Mesodermal cell (in vitro differentiated cells): ENCODE data around the gene LARGE1.
A peak's percentile ranks its signal among the peaks of the same experiment; 100 is the strongest.

ENCODE experiments used
- H3K27ac ChIP-seq: 2 replicates; pipeline ENCODE4 v1.7.0; 2013; ENCODE audit warnings: mild to moderate bottlenecking, low read depth, low read length, moderate library complexity; ENCODE audit not compliant: severe bottlenecking
- H3K36me3 ChIP-seq: 2 replicates; pipeline ENCODE4 v1.7.1; 2013; ENCODE audit warnings: mild to moderate bottlenecking, low read length, moderate library complexity; ENCODE audit not compliant: control insufficient read depth, insufficient read depth
- H3K4me1 ChIP-seq: one replicate; pipeline ENCODE4 v1.7.1; 2013; ENCODE audit warnings: mild to moderate bottlenecking, low read length; ENCODE audit not compliant: insufficient read depth, control insufficient read depth, poor library complexity, severe bottlenecking
- H3K4me3 ChIP-seq: 2 replicates; pipeline ENCODE4 v1.7.0; 2013; ENCODE audit warnings: low read length, control low read depth, mild to moderate bottlenecking; ENCODE audit not compliant: insufficient read depth, poor library complexity, severe bottlenecking; ENCODE audit errors: extremely low read depth
- H3K9me3 ChIP-seq: 2 replicates; pipeline ENCODE4 v1.7.1; 2013; ENCODE audit warnings: mild to moderate bottlenecking, low read length, moderate library complexity; ENCODE audit not compliant: control insufficient read depth
- WGBS, 2 experiments: methylation state at CpG; one replicate each; pipeline ENCODE4 v1.1.5; 2013; ENCODE audit warnings: missing lambda C conversion rate in 2 of 2; ENCODE audit not compliant: insufficient coverage in 2 of 2; 5-methylcytosine and 5-hydroxymethylcytosine counted together

LARGE1 gene

DNA sequence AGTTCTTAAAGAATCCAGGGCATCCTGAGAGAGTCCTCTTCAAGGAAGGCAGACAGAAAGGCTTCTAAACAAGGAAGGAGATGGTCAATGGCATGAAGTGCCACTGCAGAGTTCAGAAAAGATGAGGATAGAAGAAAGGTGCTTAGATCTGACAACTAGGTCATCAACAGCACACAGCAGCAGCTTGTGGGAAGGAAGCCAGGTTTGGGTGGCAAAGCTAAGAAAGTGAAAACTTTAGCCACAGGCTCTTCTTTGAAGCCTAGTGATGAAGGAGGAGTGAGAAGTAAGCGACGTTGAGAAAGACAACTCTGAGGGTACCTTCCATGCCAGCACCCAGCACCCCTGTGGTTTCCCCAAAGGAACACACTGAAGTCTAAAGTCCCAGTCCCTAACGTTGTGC, 92.0 kb downstream of the LARGE1 start:
- WGBS, 2 experiments: 67 to 100% methylated on average over 1 to 2 of the region's 3 CpGs
- H3K36me3 ChIP-seq: peaks cover 6% of the 10 kb centered on the region
- no peak overlapping the region for H3K4me3 ChIP-seq
- no peak overlapping the region for H3K27ac ChIP-seq
- H3K9me3 ChIP-seq: peaks cover 3% of the 10 kb centered on the region
- H3K4me1 ChIP-seq: peaks cover 7% of the 10 kb centered on the region

GRCh38 chr22:33825761-33826160, 94.5 kb downstream of the LARGE1 start:
- Histone ChIP-seq H3K9me3 (peaks cover 3% of the 10 kb centered on the region), H3K4me1 (peaks cover 7% of the 10 kb centered on the region), H3K36me3 (peaks cover 6% of the 10 kb centered on the region), H3K4me3 (no peak overlapping the region), H3K27ac (no peak overlapping the region)
- WGBS, 2 experiments: 71 to 92% methylated on average over 1 of the region's 5 CpGs

DNA sequence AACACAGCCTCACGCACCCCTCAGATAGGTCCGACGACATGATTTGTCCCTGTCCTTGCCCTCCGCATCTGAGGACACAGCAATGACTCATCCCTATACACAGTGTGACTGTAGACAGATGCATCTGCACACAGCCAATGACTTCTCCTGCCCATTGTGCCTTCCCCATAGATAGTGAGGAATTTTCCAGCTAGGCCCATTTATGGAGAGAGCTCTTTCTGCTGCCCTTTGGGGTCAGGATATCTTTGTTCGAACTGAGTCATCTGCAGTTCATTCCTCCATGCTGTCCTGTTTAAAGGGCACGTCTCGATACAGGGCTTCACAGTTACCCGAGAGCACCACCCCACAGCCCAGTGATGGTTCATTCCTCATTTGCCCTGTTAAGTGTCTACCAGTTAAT, 96.7 kb downstream of the LARGE1 start:
- 89% methylated on average over 8 of the region's 8 CpGs for WGBS, 2 experiments

DNA sequence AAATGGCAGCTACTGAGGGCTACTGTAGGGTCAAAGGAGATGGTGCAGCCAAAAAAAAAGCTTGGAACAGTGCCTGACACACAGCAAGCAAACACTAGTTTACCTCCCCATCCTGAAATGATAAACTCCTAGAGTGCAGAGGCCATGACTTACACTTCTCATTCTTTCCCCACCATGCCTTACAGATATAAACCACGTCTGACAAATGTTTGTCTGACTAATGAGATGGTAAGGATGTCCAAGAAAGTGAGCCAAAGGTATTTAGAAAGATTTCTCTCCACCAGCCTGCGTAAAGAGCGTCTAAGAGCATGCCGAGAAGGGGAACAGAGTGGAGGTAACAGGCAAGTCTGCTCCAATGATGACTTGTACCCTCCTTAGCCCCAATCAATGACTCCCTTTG, 99.0 kb downstream of the LARGE1 start:
- H3K36me3 ChIP-seq: peaks cover 21% of the 10 kb centered on the region
- WGBS, 2 experiments: 89 to 100% methylated on average over 2 to 3 of the region's 4 CpGs
- H3K4me1 ChIP-seq: no peaks in the 10 kb centered on the region
- H3K4me3 ChIP-seq: no peak overlapping the region
- H3K27ac ChIP-seq: no peak overlapping the region
- peaks cover 3% of the 10 kb centered on the region for H3K9me3 ChIP-seq

More for the DNA sequence above, 96.7 kb downstream of the LARGE1 start:
- H3K4me1 ChIP-seq: no peaks in the 10 kb centered on the region
- peak overlapping the region; percentile 2 for H3K27ac ChIP-seq
- H3K36me3 ChIP-seq: peaks cover 13% of the 10 kb centered on the region
- H3K9me3 ChIP-seq: peaks cover 3% of the 10 kb centered on the region
- no peak overlapping the region for H3K4me3 ChIP-seq

DNA sequence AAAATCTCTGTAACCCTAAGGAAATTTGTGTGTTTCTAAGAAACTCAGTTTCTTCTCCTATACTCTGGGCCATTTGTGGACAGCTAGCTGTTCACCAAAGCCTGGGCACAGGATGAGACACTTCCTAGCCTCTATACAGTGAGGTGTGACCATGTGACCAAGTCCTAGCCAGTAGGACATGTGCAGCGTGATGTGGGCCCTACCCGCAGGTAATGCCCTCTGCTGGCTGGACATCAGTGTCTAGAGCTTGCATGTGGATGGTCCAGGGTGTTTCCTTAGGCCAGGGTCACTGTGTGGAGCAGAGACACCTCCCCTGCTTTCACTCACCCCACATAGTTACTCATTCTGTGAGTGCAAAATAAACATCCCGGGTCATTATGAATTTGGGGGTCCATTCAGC, 100.5 kb downstream of the LARGE1 start:
- Histone ChIP-seq H3K9me3 (peaks cover 3% of the 10 kb centered on the region), H3K4me1 (no peaks in the 10 kb centered on the region), H3K4me3 (no peak overlapping the region), H3K27ac (no peak overlapping the region), H3K36me3 (peaks cover 17% of the 10 kb centered on the region)
- WGBS, 2 experiments: 71% methylated on average over 2 of the region's 3 CpGs; no CpG with 5 or more reads in 1 of the 2 experiments

GRCh38 chr22:33817512-33818127, 102.7 kb downstream of the LARGE1 start:
- Histone ChIP-seq H3K27ac (no peak overlapping the region), H3K36me3 (peaks cover 21% of the 10 kb centered on the region), H3K9me3 (no peaks in the 10 kb centered on the region), H3K4me1 (peaks cover 5% of the 10 kb centered on the region), H3K4me3 (no peak overlapping the region)
- WGBS, 2 experiments: 100% methylated on average over 1 of the region's 4 CpGs

- no peak overlapping the region for H3K4me3 ChIP-seq
- H3K4me1 ChIP-seq: peaks cover 22% of the 10 kb centered on the region
- 69 to 76% methylated on average over 7 of the region's 7 CpGs for WGBS, 2 experiments
- H3K27ac ChIP-seq: peak overlapping the region; percentile 84
- peaks cover 6% of the 10 kb centered on the region for H3K9me3 ChIP-seq
- H3K36me3 ChIP-seq: peaks cover 14% of the 10 kb centered on the region
Measured at GRCh38 chr22:33812360-33812977, 107.8 kb downstream of the LARGE1 start.

DNA sequence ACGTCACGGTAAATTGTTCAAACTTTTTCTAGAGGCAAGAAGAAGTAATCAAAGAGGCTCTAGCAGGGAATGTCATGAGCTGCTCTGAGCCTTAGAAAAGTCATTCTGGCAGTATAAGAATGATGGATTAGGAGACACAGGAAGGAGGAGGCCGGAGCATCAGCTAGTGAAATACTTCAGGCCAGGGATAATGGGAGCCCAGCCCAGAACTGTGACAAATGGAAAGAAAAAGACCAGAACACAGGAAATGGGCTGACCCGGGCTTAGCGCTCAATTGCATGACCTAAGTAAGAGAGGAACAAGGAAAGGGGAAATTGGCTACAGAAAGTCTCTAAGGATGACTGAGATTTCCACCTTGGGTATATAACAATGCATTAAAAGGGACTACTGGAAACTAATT, 108.6 kb downstream of the LARGE1 start:
- H3K9me3 ChIP-seq: peaks cover 6% of the 10 kb centered on the region
- peak overlapping the region; percentile 84 for H3K27ac ChIP-seq
- WGBS, 2 experiments: 45 to 58% methylated on average over 5 of the region's 5 CpGs
- no peak overlapping the region for H3K4me3 ChIP-seq
- H3K36me3 ChIP-seq: peaks cover 8% of the 10 kb centered on the region
- H3K4me1 ChIP-seq: peaks cover 22% of the 10 kb centered on the region

DNA sequence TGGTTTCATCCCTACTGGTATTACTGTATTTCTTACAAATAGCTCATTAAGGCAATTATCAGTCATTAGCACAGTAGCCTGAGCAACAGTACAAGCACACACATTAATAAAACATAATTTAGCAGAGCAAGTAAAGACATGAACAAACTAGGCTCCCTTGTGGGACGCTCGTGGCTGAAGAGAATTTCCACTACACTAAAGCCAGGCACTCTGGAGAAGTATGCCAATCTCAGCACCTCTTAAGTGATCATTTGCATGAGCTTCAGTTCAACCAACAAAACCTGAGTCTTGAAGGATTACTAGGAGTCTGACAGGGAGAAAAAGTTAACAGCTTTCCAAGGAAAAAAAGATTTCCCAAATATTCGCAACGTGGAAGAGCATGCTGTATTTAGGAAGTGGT, 109.1 kb downstream of the LARGE1 start:
- H3K4me1 ChIP-seq: peaks cover 22% of the 10 kb centered on the region
- WGBS, 2 experiments: 78 to 80% methylated on average over 4 of the region's 4 CpGs
- H3K9me3 ChIP-seq: peaks cover 6% of the 10 kb centered on the region
- no peak overlapping the region for H3K4me3 ChIP-seq
- H3K36me3 ChIP-seq: peaks cover 4% of the 10 kb centered on the region
- peak overlapping the region; percentile 84 for H3K27ac ChIP-seq

GRCh38 chr22:33807470-33807869, 112.8 kb downstream of the LARGE1 start:
- WGBS, 2 experiments: 100% methylated on average over 2 of the region's 4 CpGs; no CpG with 5 or more reads in 1 of the 2 experiments

DNA sequence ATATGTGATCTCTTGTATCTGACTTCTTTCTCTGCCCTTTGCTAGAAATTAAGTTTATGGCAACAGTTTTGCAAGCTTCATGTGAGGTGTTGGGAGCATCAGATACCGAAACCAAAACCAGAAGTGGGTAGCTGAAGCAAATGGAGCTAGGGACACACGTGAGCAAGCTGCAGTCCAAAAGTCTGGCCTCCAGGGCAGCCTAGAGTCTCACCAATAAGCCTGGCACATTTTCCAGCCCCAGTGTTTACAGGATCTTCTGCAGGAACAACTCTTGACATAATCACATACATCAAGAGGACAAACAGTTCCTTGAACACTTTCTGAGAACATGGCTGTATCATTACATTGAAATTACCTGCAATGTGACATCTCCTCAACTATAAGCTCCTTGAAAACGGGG, 114.1 kb downstream of the LARGE1 start:
- no peak overlapping the region for H3K27ac ChIP-seq
- no peak overlapping the region for H3K4me3 ChIP-seq
- H3K9me3 ChIP-seq: peaks cover 9% of the 10 kb centered on the region
- H3K4me1 ChIP-seq: peaks cover 11% of the 10 kb centered on the region
- no peaks in the 10 kb centered on the region for H3K36me3 ChIP-seq
- 61 to 94% methylated on average over 2 to 3 of the region's 3 CpGs for WGBS, 2 experiments

More at GRCh38 chr22:33807470-33807869, 112.8 kb downstream of the LARGE1 start:
- no peak overlapping the region for H3K4me3 ChIP-seq
- H3K9me3 ChIP-seq: peaks cover 6% of the 10 kb centered on the region
- H3K27ac ChIP-seq: no peak overlapping the region
- peaks cover 22% of the 10 kb centered on the region for H3K4me1 ChIP-seq
- H3K36me3 ChIP-seq: no peaks in the 10 kb centered on the region
